K562 (cell line): ENCODE data around the gene NRM.

ENCODE experiments used
- BCL6 ChIP-seq: fragments of 250-450 bp; sonication (Bioruptor Pico); IDR thresholded peaks from 2 replicates; pipeline ENCODE4 v1.4.0; 2020
- CEBPB ChIP-seq: fragments of 450-650 bp; IDR thresholded peaks from 2 replicates; pipeline ENCODE4 v1.6.1; 2016; ENCODE audit warnings: missing genetic modification characterization, missing compliant biosample characterization
- EP300 ChIP-seq: IDR thresholded peaks from 2 replicates; pipeline ENCODE4 v1.6.1; 2012; ENCODE audit warnings: low read length, improper control_type of control experiment
- PRMT5 ChIP-seq: sonication (generic); formaldehyde crosslinking; IDR thresholded peaks from 2 replicates; pipeline ENCODE4 v1.5.0; 2020; ENCODE audit warnings: missing genetic modification reagents
- SAFB2 ChIP-seq: fragments of 200-400 bp; formaldehyde crosslinking; IDR thresholded peaks from 2 replicates; pipeline ENCODE4 v1.6.1; 2018; ENCODE audit warnings: borderline replicate concordance, low read length, low read depth, moderate library complexity; ENCODE audit not compliant: severe bottlenecking
- TAF1 ChIP-seq: IDR thresholded peaks from 2 replicates; pipeline ENCODE4 v1.6.1; 2011; ENCODE audit warnings: mild to moderate bottlenecking, low read length, moderate library complexity; ENCODE audit not compliant: insufficient read depth, control insufficient read depth, severe bottlenecking; ENCODE audit errors: extremely low read depth
- ZFX ChIP-seq: sonication (generic); formaldehyde crosslinking; IDR thresholded peaks from 2 replicates; pipeline ENCODE4 v1.8.0; 2022; ENCODE audit warnings: mild to moderate bottlenecking, missing genetic modification reagents, moderate library complexity
- ZNF24 ChIP-seq: fragments of 450-650 bp; IDR thresholded peaks from 2 replicates; pipeline ENCODE4 v1.6.1; 2016
- ZNF274 ChIP-seq: IDR thresholded peaks from 2 replicates; pipeline ENCODE4 v1.6.1; 2011; ENCODE audit warnings: low read depth, mild to moderate bottlenecking, low read length, moderate library complexity, borderline replicate concordance
- ZNF444 ChIP-seq: fragments of 250-450 bp; sonication (Bioruptor Pico); IDR thresholded peaks from 2 replicates; pipeline ENCODE4 v1.4.0; 2020; ENCODE audit warnings: mild to moderate bottlenecking, moderate library complexity
- TF ChIP-seq, protein P1 (sequence below), 2 experiments: fragments of 450-650 bp; formaldehyde crosslinking in 1 of 2; IDR thresholded peaks; 2 replicates each; pipeline versions ENCODE4 v1.4.0 to v1.6.1; 2014 to 2020; ENCODE audit warnings: mild to moderate bottlenecking in 2 of 2, borderline replicate concordance in 1 of 2, low read depth in 1 of 2

DNA sequence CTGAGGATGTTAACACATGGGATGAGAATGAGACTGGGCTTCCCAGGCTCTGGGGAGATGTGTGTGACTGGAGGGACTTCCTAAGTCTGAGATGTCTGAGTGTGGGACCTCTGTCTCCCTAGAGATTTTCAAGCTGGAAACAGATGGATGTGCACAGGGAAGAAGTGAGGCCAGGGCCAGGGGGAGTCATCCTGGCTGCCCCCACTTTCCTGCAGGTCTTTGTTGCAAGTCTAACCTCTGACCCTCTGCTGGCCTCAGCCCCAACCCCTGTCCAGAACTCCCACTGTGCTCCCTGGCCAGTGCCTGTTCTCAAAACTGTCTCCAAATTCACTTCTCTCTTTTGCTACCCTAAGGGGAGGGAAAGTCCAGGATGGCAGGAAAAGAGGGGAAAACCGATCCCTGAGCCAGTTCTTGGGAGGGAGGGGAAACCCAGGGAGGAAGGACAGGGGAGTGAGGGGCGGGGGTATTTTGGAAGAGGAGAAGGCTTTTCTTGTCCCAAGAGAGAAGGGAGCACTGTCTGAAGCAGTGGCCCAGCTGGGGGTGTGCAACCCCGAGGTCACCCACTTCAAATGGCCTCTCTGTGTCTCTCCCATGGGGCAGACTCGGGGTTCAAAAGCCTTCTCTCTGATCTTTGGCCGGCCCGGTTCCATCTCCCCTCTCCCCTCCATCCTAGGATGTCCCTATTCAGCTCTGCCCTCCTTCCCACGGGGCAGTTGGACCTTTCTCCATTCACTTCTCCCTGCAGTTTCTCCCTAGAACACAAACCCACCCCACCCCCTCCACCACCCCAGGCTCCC is 7.4 kb downstream of the NRM start:
- TF ChIP-seq ZFX (CRISPR knock-in tag) (no peak), SAFB2 (no peak), TAF1 (no peak), BCL6 (CRISPR knock-in tag) (no peak), CEBPB (tag) (no peak), EP300 (no peak), ZNF24 (no peak), ZNF444 (CRISPR knock-in tag) (no peak), ZNF274 (no peak), PRMT5 (no peak)
- TF ChIP-seq, protein P1, sequence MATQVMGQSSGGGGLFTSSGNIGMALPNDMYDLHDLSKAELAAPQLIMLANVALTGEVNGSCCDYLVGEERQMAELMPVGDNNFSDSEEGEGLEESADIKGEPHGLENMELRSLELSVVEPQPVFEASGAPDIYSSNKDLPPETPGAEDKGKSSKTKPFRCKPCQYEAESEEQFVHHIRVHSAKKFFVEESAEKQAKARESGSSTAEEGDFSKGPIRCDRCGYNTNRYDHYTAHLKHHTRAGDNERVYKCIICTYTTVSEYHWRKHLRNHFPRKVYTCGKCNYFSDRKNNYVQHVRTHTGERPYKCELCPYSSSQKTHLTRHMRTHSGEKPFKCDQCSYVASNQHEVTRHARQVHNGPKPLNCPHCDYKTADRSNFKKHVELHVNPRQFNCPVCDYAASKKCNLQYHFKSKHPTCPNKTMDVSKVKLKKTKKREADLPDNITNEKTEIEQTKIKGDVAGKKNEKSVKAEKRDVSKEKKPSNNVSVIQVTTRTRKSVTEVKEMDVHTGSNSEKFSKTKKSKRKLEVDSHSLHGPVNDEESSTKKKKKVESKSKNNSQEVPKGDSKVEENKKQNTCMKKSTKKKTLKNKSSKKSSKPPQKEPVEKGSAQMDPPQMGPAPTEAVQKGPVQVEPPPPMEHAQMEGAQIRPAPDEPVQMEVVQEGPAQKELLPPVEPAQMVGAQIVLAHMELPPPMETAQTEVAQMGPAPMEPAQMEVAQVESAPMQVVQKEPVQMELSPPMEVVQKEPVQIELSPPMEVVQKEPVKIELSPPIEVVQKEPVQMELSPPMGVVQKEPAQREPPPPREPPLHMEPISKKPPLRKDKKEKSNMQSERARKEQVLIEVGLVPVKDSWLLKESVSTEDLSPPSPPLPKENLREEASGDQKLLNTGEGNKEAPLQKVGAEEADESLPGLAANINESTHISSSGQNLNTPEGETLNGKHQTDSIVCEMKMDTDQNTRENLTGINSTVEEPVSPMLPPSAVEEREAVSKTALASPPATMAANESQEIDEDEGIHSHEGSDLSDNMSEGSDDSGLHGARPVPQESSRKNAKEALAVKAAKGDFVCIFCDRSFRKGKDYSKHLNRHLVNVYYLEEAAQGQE (IDR thresholded peaks at IDR 0.05; ENCODE audit: borderline replicate concordance): no peak
- TF ChIP-seq, protein P1 (CRISPR knock-in tag; IDR thresholded peaks at IDR 0.05; ENCODE audit: low read depth): no peak
